HG02759 (cell line): ENCODE data around the gene SIDT2.
"Not testable (repeated sequence)": the region's sequence is repeated elsewhere in the genome, so short reads cannot be mapped to it uniquely, and the experiment has no call there.

Source experiments
- ATAC-seq: cut with Tn5 transposase; IDR thresholded peaks from one replicate; pipeline ENCODE4 v1.9.1; 2021; ENCODE audit warnings: mild to moderate bottlenecking, moderate library complexity; ENCODE audit not compliant: unreplicated experiment

Gene SIDT2

GRCh38 chr11:117178210-117179034 is at the start of gene SIDT2:
SIDT2 (plus strand) TSS chr11:117178743; CDS start chr11:117179264, 521 bp downstream.
- ATAC-seq, result peak; percentile 92

GRCh38 chr11:117130396-117130795 is 48.1 kb upstream of the SIDT2 start:
- not testable (repeated sequence) for ATAC-seq

DNA sequence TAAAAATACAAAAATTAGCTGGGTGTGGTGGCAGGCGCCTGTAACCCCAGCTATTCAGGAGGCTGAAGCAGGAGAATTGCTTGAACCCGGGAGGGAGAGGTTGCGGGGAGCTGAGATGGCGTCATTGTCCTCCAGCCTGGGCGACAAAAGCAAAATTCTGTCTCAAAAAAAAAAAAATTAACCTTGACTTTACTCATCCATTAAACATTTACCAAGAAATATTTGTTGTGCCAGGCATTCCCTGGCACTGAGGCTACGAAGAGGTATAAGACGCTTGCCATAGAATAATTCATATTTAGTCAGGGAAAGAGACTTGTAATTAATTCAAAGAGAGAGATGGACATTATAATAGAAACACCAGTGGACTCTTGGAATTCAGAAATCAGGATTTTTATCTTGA is 47.7 kb upstream of the SIDT2 start:
- no peak for ATAC-seq

- ATAC-seq, result no peak
Measured at GRCh38 chr11:117134431-117134830, 44.1 kb upstream of the SIDT2 start.

- ATAC-seq, result not testable (repeated sequence)
Measured at GRCh38 chr11:117134979-117135378, 43.6 kb upstream of the SIDT2 start.

GRCh38 chr11:117137223-117138086 is 41.1 kb upstream of the SIDT2 start:
- ATAC-seq, result not testable (repeated sequence)

DNA sequence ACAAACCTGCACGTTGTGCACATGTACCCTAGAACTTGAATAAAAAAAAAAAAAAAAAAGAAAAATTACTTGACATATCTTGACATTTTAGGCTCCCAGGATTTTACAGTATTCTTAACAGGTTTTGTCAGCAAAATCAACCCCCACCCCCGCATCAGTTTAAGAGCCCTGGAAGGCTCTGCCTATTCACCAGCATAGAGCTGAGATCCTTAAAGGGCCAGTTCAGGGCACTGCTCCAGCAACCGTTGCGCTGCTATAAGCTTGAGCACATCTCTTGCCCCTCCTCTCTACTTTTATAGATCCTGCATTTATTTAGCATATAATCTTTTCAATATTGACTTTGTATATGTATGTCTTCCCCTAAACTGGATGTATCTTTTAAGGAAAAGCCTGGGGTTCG is 35.2 kb upstream of the SIDT2 start:
- no peak for ATAC-seq

DNA sequence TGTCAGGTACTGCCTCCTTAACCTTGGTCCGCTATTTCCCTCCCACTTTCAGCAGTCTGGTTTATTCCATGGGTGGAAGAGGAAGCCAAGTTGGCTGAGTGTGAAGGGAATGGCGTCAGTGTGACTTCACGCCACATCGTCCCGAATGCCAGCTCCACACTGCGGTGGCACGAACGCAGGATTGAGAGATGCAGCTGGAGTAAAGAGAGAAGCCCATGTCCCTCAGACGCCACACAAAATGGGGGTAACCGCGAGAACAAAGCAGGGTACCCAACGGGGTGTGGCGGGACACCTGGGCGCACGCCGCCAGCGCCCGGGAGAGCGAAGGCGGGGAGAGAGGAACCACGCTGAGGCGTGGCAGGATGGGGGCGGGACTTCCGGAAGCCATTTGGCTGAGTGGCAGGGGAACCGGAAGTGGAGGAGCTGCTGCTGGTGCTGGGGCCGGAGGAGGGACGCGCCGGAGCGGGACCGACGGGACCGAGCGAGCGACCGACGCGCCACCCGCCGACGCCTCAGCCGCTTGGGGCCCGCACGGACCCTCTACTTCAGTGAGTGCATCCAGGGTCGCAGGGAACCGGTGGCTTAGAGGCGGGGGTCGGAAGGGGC is 34.6 kb upstream of the SIDT2 start, which contains the start of gene PAFAH1B2:
Gene PAFAH1B2 (plus strand): TSS at position 417 of the 606 bp plus-strand sequence. CDS start 8,161 bp downstream, outside the sequence.
- ATAC-seq, result peak; percentile 96

DNA sequence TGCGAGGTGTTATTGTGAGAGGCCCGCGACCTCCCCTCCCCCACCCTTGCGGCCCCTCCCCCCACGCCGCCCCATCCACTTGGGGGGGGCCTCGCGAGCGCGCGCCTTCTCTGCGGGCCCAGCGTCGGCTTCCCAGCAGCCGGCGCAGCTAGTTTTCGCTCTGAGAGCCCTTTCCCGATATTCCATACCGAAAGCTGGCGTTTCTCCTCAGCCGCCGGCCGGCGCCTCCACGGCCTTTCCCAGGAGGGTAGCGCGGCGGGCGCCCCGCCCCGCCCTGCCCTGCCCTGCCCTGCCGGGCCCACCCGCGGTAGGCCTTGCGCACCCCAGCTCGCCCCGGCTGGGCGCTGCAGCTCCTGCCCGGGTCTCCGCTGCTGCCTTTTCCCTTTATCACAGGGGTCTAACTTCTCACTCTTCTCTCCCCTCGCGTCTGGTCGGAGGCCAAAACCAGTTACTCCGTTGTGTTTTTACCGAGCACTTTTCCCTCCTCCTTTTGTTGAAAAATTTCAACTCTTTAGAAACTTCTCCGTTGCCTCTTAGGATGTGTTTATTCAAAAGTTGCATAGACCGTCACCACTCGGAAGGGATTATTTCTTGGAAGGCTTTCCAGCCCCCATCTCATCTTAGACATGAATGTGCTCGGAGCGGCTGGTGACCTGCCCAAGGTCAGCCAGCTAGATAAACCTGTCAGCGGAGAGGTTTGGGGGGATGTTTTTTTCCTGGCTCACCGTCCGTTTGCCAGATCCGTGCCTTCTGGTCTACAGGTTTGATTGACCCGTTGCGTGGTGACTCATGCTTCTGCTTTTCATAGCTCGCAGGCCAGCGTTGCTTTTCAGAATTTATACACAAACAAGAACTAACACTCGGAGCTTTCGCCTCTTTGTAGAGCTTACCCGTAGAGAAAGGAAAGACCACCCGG is 33.8 kb upstream of the SIDT2 start:
- ATAC-seq, result peak; percentile 56

DNA sequence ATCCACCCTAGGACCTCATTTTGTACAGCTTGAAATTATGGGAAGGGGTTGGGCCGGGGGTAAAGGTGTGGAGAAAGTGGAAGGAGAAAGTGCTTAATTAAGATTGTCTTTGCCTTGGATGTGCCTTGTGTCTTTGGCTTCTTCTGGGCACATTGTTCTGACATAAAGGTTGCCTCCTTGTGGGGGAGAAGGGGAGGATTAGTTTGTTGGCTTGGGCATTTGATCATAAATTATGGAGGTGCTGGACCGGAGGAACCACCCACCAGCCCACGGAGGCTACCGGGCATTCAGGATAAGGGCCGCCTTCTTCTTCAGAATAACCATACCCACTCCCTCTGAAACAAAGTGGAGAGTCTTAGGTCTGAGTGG is 33.2 kb upstream of the SIDT2 start:
- ATAC-seq, result no peak

DNA sequence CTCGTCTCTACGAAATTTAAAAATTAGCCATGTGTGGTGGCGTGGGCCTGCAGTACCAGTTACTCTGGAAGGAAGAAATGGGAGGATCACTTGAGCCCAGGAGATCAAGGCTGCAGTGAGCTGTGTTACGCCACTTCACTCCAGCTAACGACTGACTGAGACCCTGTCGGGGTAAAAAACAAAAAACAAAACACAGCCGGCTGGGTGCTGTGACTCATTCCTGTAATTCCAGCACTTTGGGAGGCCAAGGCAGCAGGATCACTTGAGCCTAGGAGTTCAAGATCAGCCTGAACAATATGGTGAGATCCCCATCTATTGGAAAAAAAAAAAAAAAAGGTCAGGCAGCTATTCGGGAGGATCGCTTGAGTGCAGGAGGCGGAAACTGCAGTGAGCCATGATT is 32.0 kb upstream of the SIDT2 start:
- ATAC-seq, result no peak

- ATAC-seq, result no peak
Measured at GRCh38 chr11:117152066-117152465, 26.5 kb upstream of the SIDT2 start.

GRCh38 chr11:117154468-117154867 is 24.1 kb upstream of the SIDT2 start:
- ATAC-seq, result no peak

GRCh38 chr11:117157507-117157906 is 21.0 kb upstream of the SIDT2 start:
- ATAC-seq, result no peak

- ATAC-seq, result no peak
Measured at GRCh38 chr11:117159892-117160291, 18.7 kb upstream of the SIDT2 start.

GRCh38 chr11:117160826-117161225 is 17.7 kb upstream of the SIDT2 start:
- ATAC-seq, result peak; percentile 67

GRCh38 chr11:117166491-117166890 is 12.1 kb upstream of the SIDT2 start:
- no peak for ATAC-seq

GRCh38 chr11:117169736-117170135 is 8.8 kb upstream of the SIDT2 start:
- no peak for ATAC-seq

DNA sequence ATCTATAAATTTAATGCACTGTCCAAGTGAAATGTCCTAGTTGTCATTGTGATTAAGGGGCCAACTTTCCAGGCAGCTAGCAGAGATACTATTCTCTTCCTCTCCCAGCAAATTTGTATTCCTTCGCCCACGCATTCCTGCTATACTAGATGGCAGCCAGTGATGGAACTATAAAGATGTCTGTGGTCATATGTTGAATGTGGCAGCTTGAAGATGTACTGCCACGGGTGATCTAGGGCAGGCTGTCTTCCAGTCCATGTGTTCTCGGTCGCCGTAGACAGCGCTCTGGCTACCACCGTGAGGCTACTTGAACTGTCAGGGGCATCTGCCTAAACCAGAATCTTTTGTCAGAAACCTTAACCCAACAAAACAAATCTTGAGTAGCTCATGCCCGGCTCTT is 8.3 kb upstream of the SIDT2 start:
- no peak for ATAC-seq

DNA sequence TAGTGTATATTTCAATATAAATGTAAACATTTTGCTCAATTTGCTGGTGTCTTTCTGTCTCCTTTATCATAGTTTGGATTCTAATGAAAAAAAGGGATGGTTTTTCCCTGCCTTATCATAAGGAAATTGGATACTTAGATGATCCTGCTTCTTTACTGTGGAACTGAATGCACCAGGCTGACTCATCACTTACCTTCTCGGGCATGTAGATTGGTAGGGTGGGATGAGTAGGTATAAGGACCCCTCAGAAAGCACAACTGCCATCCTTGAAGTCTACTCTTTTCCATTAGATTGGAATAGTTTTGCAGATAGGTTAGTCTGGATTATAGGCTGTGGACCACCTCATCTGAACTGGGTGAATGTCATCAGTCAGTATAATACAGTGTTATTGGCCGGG is 7.5 kb upstream of the SIDT2 start:
- no peak for ATAC-seq
